Endodermal cell (in vitro differentiated cells): ENCODE measurements around the gene INTS11. TPM values are rescaled to one million over a fixed set of nuclear protein-coding genes. Genes with fewer than 3 reads are reported as not detected.

Experiments
- DNase-seq: peaks from one replicate; pipeline ENCODE4 v3.0.0-alpha.2; 2017
- H3K27ac ChIP-seq: 2 replicates; pipeline ENCODE4 v1.5.1; 2013; ENCODE audit warnings: mild to moderate bottlenecking, low read depth, low read length, moderate library complexity
- H3K27me3 ChIP-seq: 2 replicates; pipeline ENCODE4 v1.6.1; 2013; ENCODE audit warnings: mild to moderate bottlenecking, low read length, moderate library complexity; ENCODE audit not compliant: insufficient read depth, control insufficient read depth, poor library complexity, severe bottlenecking
- H3K36me3 ChIP-seq: 2 replicates; pipeline ENCODE4 v1.7.0; 2013; ENCODE audit warnings: mild to moderate bottlenecking, low read length, moderate library complexity; ENCODE audit not compliant: control insufficient read depth, insufficient read depth
- H3K4me1 ChIP-seq: one replicate; pipeline ENCODE4 v1.7.0; 2013; ENCODE audit warnings: low read length; ENCODE audit not compliant: control insufficient read depth, insufficient read depth
- H3K4me3 ChIP-seq: 2 replicates; pipeline ENCODE4 v1.5.1; 2013; ENCODE audit warnings: mild to moderate bottlenecking, low read length, moderate library complexity
- H3K9ac ChIP-seq: 2 replicates; pipeline ENCODE4 v1.6.1; 2013; ENCODE audit warnings: mild to moderate bottlenecking, low read length, moderate library complexity; ENCODE audit not compliant: poor library complexity, severe bottlenecking; ENCODE audit errors: extremely low read depth
- H3K9me3 ChIP-seq: 2 replicates; pipeline ENCODE4 v1.6.1; 2013; ENCODE audit warnings: mild to moderate bottlenecking, low read length, moderate library complexity; ENCODE audit not compliant: control insufficient read depth
- H3K27ac Mint-ChIP-seq: 2 replicates; pipeline ENCODE4 v1.8.0; 2020; ENCODE audit warnings: mixed read lengths
- H3K27me3 Mint-ChIP-seq: 2 replicates; pipeline ENCODE4 v1.8.0; 2021; ENCODE audit warnings: mild to moderate bottlenecking, mixed read lengths; ENCODE audit not compliant: insufficient read depth
- H3K36me3 Mint-ChIP-seq: 2 replicates; pipeline ENCODE4 v1.8.0; 2020; ENCODE audit warnings: low read depth, mixed read lengths
- H3K4me1 Mint-ChIP-seq: 2 replicates; pipeline ENCODE4 v1.8.0; 2020; ENCODE audit warnings: mixed read lengths
- H3K4me3 Mint-ChIP-seq: 2 replicates; pipeline ENCODE4 v1.8.0; 2020; ENCODE audit warnings: mild to moderate bottlenecking, moderate library complexity, mixed read lengths
- H3K9me3 Mint-ChIP-seq: 2 replicates; pipeline ENCODE4 v1.8.0; 2020; ENCODE audit warnings: mild to moderate bottlenecking, mixed read lengths
- CTCF ChIP-seq: fragments of 200-600 bp; sonication (generic); conservative IDR thresholded peaks from 2 replicates; pipeline ENCODE4 v1.5.0; 2021; ENCODE audit warnings: antibody characterized with exemption, mild to moderate bottlenecking
- WGBS, 2 experiments: methylation state at CpG; one replicate each; pipeline versions ENCODE4 v1.1.5 to v1.1.7; 2013; ENCODE audit warnings: missing lambda C conversion rate in 2 of 2, mixed read lengths in 1 of 2; ENCODE audit not compliant: insufficient coverage in 1 of 2, insufficient read length in 1 of 2; 5-methylcytosine and 5-hydroxymethylcytosine counted together
- total RNA-seq, 2 donors: library from RNA; stranded (reverse); fragmentation: NEBNext Ultra II Directional in 1 of 2; extraction: Animal tissue kit (Norgen Biotek cat#: 25700) in 1 of 2; gene quantifications; 2 replicates in 1 of 2; 3 replicates in 1 of 2; pipeline ENCODE4 v1.2.1, GENCODE V29; 2021

INTS11 gene
- total RNA-seq, 2 donors from 2014 or later, result 146 to 153 TPM

GRCh38 chr1:1354271-1355247, 30.1 kb upstream of the INTS11 start:
- TF ChIP-seq CTCF, result no peak
- WGBS, 2 experiments, result 94 to 95% methylated on average over 71 to 115 of the region's 116 CpGs
- Histone ChIP-seq H3K9me3 (no peaks in the 10 kb centered on the region), H3K27me3 (no peaks in the 10 kb centered on the region), H3K9ac (no peak overlapping the region), H3K4me1 (peaks cover 3% of the 10 kb centered on the region), H3K4me3 (no peak overlapping the region), H3K36me3 (peaks cover 7% of the 10 kb centered on the region), H3K27ac (no peak overlapping the region)
- peak; percentile 58 for DNase-seq
- H3K27me3 Mint-ChIP-seq, result peaks cover 9% of the 10 kb centered on the region
- peaks cover 14% of the 10 kb centered on the region for H3K4me1 Mint-ChIP-seq
- H3K4me3 Mint-ChIP-seq, result peak overlapping the region; percentile 48
- H3K27ac Mint-ChIP-seq, result no peak overlapping the region
- no peaks in the 10 kb centered on the region for H3K36me3 Mint-ChIP-seq
- no peaks in the 10 kb centered on the region for H3K9me3 Mint-ChIP-seq

GRCh38 chr1:1353389-1354151, 29.1 kb upstream of the INTS11 start:
- H3K9ac ChIP-seq, result no peak overlapping the region
- H3K36me3 Mint-ChIP-seq, result no peaks in the 10 kb centered on the region
- peaks cover 3% of the 10 kb centered on the region for H3K4me1 ChIP-seq
- peaks cover 11% of the 10 kb centered on the region for H3K4me1 Mint-ChIP-seq
- DNase-seq, result peak; percentile 91
- H3K9me3 Mint-ChIP-seq, result no peaks in the 10 kb centered on the region
- H3K4me3 ChIP-seq, result no peak overlapping the region
- H3K27ac Mint-ChIP-seq, result no peak overlapping the region
- peak overlapping the region; percentile 48 for H3K4me3 Mint-ChIP-seq
- no peak overlapping the region for H3K27ac ChIP-seq
- WGBS, 2 experiments, result 76 to 82% methylated on average over 10 to 28 of the region's 28 CpGs
- H3K27me3 ChIP-seq, result no peaks in the 10 kb centered on the region
- TF ChIP-seq CTCF, result no peak
- peaks cover 9% of the 10 kb centered on the region for H3K27me3 Mint-ChIP-seq
- no peaks in the 10 kb centered on the region for H3K9me3 ChIP-seq
- peaks cover 7% of the 10 kb centered on the region for H3K36me3 ChIP-seq

GRCh38 chr1:1352786-1353388, 28.4 kb upstream of the INTS11 start:
- no peak overlapping the region for H3K9ac ChIP-seq
- H3K27me3 Mint-ChIP-seq, result peaks cover 9% of the 10 kb centered on the region
- H3K27me3 ChIP-seq, result no peaks in the 10 kb centered on the region
- no peak overlapping the region for H3K27ac ChIP-seq
- H3K4me1 ChIP-seq, result peaks cover 3% of the 10 kb centered on the region
- H3K9me3 Mint-ChIP-seq, result no peaks in the 10 kb centered on the region
- H3K4me3 Mint-ChIP-seq, result no peak overlapping the region
- 50 to 56% methylated on average over 2 to 5 of the region's 5 CpGs for WGBS, 2 experiments
- no peak overlapping the region for H3K27ac Mint-ChIP-seq
- DNase-seq, result no peak
- TF ChIP-seq CTCF, result no peak
- H3K4me3 ChIP-seq, result no peak overlapping the region
- peaks cover 10% of the 10 kb centered on the region for H3K4me1 Mint-ChIP-seq
- H3K9me3 ChIP-seq, result no peaks in the 10 kb centered on the region
- H3K36me3 Mint-ChIP-seq, result no peaks in the 10 kb centered on the region
- H3K36me3 ChIP-seq, result peaks cover 7% of the 10 kb centered on the region
